HG02642 (cell line): ENCODE measurements around the gene SEBOX.

Source experiments
- ATAC-seq: cut with Tn5 transposase; IDR thresholded peaks from one replicate; pipeline ENCODE4 v1.9.1; 2021; ENCODE audit warnings: mild to moderate bottlenecking; ENCODE audit not compliant: unreplicated experiment, poor library complexity

SEBOX gene

GRCh38 chr17:28369684-28370034, 4.7 kb upstream of the SEBOX start:
- ATAC-seq = no peak

DNA sequence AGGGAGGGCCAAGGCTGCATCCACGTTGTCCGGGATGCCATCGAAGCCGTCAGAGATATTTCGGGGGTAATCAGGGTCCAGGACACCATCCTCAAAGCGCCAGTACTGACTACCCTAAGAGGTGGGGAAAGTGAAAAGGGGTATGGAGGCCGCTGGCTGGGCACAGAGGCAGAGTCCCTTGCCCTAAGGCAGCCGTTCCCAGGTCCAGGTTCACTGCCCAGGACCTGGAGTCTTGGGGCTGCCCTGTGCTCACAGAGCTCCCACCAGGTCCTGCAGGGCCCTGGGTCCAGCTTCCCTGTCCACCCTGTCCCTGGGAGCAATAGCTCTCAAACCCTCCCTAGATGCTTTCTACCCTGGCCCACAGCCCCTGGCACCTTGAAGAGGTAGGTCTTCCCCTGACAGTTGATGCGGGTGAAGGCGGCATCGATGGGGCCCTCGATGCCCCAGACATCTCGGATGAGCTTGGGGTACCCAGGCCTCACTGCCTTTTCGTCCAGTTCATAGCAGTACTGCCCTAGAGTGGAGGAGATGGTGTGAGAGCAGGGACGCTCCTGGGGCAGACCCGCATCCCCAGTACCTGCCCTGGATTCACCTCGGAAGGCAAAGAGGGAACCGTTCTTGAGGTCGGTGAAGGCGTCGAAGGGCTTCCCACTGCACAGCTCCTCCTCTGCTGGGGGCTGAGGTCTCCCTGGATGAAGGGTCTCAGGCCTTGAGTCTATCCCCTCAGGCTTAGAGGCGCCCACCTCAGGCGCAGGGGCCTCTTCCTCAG, 4.1 kb upstream of the SEBOX start:
- no peak for ATAC-seq

DNA sequence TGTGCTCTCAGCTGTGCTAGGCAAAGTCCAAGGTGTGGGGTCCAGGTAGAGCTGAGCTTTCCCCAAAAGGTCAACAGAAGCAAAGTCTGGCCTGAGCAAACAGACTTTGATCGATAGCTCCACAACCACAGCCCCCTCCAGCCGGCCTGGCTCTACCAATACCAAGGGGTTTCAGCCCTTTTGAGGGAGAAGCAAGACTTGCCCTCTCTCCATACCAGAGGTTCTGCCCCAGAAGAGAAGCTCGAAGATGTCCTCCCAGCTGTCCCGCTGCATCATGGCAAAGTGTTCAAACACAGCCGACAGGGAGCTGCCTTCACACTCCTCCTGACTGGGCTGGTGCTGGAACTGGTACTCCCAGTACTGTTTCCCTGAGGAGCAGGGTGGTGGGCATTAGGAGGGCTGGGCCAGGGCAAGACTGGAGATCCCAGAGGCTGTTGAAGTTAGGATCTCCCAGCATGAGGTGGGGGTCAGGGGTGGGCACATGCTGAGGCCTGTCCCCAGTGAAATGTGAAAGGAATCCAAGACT, 3.4 kb upstream of the SEBOX start:
- no peak for ATAC-seq

DNA sequence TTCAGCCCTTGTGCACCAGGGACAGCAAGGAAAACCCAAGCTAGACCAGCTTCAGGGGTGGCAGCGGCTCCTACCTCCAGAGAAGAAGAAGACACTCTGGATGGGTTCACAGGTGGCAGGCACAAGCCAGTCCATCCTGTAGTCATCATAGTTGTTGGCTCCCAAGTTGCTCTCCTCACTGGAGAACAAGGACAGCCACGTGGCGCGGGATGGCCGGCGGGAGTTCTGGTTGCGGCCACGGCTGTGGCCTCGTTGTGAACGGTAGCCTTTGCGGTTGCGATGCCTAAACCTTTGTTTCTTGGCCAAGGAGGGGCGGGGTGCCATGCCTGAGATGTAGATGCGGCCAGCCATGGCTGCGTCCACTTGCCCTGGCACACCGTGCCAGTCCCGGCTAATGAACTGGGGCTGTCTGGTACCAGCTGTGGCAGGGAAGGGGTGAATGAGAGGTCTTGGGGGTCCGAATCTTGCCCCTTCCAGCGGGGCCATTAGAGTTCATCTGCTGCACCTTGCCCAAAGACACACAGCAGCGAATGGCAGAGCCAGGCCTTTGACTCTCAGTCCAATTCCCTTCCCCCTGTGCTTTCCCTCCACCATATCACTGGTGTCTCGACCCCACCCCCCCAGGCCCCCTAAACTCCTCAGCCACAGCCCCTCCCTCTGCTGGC, 2.8 kb upstream of the SEBOX start:
- ATAC-seq = no peak

DNA sequence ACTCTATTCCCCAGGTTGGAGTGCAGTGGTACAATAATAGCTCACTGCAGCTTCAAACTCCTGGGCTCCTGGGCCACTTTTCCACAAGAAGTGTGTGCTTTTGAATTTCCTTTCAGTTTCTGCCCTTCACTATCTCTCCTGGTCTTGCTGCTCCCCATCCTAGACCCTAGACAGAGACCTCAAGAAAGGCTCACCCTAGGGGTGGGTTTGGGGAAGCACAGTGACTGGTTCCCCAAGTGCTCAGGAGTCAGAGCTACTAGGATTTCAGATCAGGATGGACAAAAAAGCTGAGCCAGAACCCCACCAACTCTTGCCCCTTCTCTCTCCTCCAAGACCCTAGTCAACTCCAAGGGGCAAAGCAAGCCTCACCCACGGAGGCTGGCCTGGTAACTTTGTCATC, 1.6 kb upstream of the SEBOX start:
- no peak for ATAC-seq

GRCh38 chr17:28365487-28365886, 488 bp upstream of the SEBOX start:
- no peak for ATAC-seq

- no peak for ATAC-seq
Observed at GRCh38 chr17:28363776-28364650, 986 bp downstream of the SEBOX start.

GRCh38 chr17:28363186-28363585, 1.8 kb downstream of the SEBOX start:
- ATAC-seq = no peak

- ATAC-seq = no peak
Observed at GRCh38 chr17:28357901-28358197, 7.2 kb downstream of the SEBOX start.

- peak; percentile 97 for ATAC-seq
Observed at GRCh38 chr17:28357061-28357900, 7.7 kb downstream of the SEBOX start, which contains the start of gene POLDIP2. POLDIP2 (minus strand) TSS chr17:28357527; CDS start chr17:28357448, 79 bp downstream.

- ATAC-seq = no peak
Observed at GRCh38 chr17:28350271-28350670, 14.7 kb downstream of the SEBOX start.

DNA sequence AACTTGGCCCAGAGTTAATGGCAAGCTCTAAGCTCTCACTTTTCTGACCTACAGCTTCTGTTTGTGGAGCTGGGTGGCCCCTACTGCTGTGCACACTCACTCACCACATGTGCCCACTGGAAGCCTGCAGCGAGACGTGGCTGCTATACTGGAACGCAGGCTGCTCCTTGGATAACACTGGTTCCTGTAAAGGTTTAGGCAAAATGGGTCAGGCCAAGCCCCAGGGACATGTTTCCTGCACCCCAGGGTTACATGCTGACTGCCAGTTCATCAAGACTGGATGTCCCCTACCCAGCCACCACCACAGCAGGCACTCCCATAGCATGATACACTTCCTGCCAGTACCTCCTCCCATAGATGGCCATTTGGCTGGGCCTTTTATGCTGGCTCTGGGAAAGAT, 16.0 kb downstream of the SEBOX start:
- no peak for ATAC-seq

GRCh38 chr17:28347261-28347891, 17.6 kb downstream of the SEBOX start:
- no peak for ATAC-seq

- ATAC-seq = no peak
Observed at GRCh38 chr17:28346746-28347246, 18.2 kb downstream of the SEBOX start.

- no peak for ATAC-seq
Observed at GRCh38 chr17:28346199-28346580, 18.8 kb downstream of the SEBOX start.

DNA sequence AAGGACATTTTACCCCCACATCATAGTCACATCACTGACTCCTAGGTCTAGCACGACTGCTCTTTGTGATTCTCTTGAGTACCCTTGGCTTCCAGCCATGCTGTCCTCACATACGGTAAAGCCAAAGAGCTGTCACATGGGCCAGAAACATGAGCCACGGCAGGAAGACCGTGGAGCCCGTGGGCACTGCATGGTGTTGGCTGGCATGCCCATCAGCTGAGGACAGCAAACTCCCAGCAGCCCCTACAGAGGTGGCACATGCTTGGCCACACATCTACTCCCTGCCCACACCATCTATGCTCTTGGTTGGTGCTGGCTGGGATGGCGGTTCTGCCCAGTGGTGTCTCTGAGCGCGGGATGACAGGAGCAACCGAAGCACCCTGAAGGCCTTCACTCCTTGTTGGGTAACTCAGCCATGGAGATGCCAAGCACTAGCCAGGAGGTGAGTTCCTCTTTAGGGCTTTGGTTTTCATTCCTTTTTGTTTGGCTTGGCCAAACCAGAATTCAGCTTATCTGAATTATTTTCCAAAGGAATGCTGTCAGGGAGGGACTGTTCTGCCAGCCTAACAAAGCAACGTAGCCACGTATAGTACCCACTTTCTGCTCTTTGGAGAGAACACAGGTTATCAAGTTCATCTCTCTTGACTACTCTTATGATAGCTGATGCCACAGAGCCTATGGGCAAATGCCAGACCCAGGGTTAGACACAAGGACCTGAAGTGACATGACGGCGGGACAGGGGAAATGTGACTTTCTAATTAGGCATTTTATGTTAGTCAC, 19.4 kb downstream of the SEBOX start:
- ATAC-seq = no peak

- ATAC-seq = no peak
Observed at GRCh38 chr17:28344435-28344901, 20.5 kb downstream of the SEBOX start.

- no peak for ATAC-seq
Observed at GRCh38 chr17:28344011-28344410, 21.0 kb downstream of the SEBOX start.

DNA sequence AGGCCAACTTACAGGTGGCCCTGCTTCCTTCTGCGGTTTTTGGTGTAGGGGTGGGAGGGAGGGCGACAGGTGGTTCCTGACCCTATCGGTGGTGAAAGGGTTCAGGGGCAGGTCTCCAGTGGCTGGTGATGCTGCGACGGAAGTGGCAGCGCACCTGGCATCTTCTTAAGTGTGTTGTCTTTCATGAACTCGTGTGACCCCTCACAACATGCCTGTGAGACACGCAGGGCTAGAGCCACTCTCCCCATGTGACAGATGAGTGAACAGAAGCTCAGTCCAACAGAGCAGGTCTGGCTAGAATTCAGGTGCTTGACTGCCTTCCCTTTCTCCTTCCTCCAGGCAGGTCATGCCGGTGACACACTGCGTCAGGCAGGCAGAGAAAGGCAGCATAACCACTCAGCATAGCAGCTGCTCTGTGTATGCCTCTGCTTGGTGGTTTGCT, 21.5 kb downstream of the SEBOX start:
- no peak for ATAC-seq
